NCI-H524 (cell line): Measurements from ENCODE around the gene LYRM4.

Source experiments
- DNase-seq, 2 experiments: peaks; one replicate each; lab custom pipeline; 2025; lab: John Stamatoyannopoulos, UW

Gene LYRM4

DNA sequence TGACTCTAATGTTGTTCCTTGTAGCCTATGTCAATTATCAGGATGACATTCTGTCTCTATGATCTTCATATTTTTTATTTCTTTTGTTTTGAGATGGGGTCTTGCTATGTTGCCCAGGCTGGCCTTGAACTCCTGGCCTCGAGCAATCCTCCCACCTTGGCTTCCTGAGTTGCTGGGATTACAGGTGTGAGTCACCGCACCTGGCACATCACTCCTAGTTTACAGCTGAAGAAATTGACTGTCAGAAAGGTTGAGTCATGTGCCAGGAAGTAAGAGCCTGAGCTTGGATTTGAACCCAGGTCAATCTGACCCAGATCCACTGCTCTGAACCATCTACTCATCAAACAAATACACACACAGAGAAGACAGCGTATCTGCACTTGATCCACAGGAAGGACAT lies 161.2 kb downstream of the LYRM4 start:
- DNase-seq, result no peak

- DNase-seq, result no peak
Measured at GRCh38 chr6:5098501-5099270, 162.1 kb downstream of the LYRM4 start.

DNA sequence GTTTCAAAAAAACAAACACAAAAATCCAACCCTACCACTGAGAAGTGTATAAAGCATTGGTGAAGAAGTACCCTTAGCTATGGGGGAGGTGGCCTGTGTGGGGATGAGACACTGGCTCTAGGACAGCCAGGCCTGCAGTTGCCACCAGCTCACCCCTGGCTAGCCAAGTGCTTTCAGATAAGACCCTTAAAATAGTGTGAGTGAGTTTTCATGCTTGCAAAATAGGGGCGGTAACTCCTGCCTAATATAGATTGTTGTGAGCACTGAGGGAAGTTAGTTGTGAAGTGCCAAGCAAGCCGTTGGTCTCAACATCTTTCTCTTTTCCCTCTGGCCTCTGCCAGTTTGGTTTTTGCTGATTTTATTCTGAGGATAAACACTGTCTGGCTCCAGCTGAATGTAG lies 164.3 kb downstream of the LYRM4 start:
- DNase-seq, result no peak

- no peak for DNase-seq
Measured at GRCh38 chr6:5095236-5095635, 165.5 kb downstream of the LYRM4 start.

GRCh38 chr6:5094327-5094726 lies 166.4 kb downstream of the LYRM4 start:
- no peak for DNase-seq

DNA sequence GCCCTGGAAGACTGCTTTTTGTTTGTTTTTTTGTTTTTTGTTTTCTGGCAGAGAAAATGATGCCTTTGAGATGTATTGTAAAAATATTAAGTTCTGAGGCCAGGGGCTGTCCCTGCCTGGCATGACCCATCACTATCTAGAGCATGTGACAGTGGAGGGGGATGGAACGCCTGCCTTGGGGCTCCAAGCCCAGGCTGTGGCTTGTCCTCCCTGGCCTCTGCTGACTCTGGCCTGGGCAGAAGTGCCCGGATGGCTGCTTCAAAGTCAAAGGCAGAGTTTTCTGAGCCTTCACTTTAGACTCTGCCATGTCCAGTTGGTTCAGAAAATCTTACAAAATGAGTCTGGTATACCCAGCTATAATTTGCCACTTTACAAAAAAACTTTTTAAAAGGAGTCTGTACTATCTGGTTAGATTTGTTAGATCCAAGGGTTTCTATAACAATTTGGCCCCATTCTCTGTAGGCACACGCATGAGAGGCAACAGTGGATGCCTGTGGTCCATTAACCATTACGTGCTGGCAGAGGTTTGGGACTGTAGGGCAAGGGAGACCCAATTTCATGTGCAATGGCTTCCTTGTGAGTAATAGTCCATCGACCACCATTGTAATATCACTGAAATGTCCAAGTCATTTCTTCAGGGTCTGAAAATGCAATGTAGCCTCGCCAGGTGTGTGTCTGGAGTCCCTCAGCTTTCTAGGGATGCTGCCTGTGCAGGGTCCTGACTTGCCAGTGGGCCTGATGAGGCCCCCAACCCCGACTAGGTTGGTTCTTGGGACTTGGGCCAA lies 167.3 kb downstream of the LYRM4 start:
- no peak for DNase-seq

GRCh38 chr6:5091210-5092069 lies 169.3 kb downstream of the LYRM4 start:
- no peak for DNase-seq

DNA sequence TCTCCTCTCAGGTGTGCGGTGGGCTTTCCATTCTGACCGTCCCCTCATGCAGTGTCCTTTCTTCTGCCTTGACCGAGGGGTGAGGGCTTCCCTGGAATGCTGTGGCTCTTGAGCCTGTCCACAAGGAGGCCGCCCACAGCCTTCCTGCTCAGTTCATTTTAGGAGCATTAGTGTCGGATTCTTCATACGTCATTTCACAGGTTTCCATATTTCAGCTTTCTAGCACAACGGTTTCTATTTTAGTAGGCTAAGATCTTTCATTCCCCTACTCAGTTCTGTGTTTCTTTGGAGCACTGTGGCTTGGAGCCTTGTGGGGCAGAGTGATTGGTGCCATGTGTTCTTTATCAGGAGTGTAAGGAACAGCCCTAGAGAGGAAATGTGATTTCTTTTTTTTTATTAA lies 170.1 kb downstream of the LYRM4 start:
- DNase-seq, result no peak

- DNase-seq, result no peak
Measured at GRCh38 chr6:5089481-5090438, 171.0 kb downstream of the LYRM4 start.

- DNase-seq, result no peak
Measured at GRCh38 chr6:5088780-5089179, 172.0 kb downstream of the LYRM4 start.

- DNase-seq, result no peak
Measured at GRCh38 chr6:5087389-5087788, 173.4 kb downstream of the LYRM4 start.

DNA sequence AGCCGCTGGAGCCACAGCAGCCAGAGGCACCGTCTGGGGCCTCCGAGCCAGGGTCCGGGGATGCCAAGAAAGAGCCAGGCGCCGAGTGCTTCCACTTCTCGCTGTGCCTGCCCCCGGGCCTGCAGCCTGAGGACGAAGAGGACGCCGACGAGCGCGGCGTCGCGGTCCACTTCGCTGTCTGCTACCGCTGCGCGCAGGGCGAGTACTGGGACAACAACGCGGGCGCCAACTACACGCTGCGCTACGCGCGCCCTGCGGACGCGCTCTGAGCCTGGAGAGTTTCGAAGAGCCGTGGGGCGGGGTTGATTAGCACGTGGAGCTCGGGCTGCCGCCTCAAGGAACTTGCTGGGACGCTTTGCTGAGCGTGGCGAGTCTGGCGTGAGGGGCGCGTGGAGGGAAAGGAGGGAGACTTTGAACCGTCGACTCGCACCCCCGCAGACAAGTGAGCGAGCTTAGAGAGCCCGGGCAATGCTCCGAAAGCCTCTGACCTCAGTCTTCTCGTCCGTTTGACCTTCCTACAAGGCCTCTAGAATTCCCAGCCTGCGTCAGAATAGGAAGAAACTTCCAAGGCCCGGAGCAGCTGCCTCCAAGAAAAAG lies 174.4 kb downstream of the LYRM4 start:
- DNase-seq, result no peak

- DNase-seq, result peak; percentile 32 to 56
Measured at GRCh38 chr6:5085648-5086293, 175.0 kb downstream of the LYRM4 start.

DNA sequence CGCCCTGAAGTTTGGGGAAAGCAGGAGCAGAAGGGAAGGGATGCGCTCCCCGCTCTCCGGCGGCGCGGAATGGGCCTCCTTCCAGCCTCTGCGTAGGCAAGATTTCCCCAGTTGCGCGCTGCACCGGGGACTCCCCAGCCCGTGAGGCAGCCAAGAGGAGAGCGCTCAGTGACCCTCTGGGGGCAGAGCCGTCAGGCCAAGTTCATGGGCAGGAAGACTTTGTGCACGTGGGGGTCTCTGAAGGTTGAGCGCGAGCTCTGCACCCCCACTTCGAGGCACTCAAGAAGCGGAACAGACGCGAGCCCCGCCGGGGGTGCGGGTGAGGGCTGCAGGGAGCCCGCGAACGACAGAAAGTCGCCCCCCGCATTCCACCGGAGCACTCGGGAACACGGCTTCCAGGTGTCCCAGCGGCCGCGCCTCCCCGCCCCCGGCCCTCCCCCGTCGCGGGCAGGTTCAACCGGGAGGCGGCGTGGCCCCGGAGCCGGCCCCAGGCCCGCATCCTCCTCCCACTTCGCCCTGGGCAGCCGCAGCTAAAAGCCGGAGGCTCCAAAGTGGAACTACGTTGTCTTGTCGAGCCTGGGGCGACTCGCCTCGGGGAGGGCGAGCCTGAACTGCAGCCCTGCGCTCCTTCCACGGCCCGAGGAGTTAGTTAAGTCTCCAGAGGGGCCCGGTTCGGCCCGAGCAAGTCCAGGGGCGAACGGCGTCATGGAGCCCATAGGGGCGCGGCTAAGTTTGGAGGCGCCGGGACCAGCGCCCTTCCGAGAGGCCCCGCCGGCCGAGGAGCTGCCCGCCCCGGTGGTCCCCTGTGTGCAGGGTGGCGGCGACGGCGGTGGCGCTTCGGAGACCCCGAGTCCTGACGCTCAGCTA lies 175.7 kb downstream of the LYRM4 start, which contains the start of gene PPP1R3G:
TSS of gene PPP1R3G (plus strand) at position 561 of the 867 bp plus-strand sequence. CDS start at position 706, 145 bp downstream.
- DNase-seq, result peak; percentile 34 to 38

DNA sequence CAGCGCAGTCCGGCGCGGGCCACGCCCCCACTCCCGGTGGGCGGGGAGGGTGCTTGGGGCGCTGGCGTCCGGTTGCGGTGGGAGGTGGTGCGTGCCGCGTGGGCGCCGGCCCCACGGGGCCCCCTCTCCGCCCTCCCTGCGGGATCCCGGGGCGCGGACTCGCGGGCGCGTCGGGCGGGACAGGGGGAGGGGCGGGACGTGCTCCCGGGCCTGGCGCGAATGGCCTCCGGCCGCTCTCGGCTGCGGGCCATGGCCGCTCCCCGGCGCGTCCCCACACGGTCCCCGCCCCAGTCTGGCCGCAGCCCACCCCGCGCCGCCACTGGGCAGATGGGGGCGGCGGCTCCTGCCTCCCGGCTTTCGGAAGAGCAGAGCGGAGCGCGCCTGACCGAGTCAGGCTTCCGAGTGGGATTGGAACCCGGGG lies 176.4 kb downstream of the LYRM4 start:
- no peak for DNase-seq

- no peak for DNase-seq
Measured at GRCh38 chr6:5083813-5084359, 176.9 kb downstream of the LYRM4 start.

DNA sequence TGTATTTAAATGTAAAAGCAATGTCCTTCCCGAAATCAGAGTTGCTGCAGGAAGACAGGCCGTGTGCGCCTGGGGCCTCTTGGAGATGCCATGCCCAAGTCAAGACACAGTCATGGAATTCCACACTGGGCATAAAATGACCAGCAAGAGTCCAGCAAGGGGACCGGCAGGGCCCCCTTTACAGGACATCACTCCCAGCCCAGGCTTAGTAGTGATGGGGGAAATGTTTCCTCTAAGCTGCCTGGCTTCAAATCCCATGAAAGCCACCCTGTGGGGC lies 177.5 kb downstream of the LYRM4 start:
- no peak for DNase-seq

DNA sequence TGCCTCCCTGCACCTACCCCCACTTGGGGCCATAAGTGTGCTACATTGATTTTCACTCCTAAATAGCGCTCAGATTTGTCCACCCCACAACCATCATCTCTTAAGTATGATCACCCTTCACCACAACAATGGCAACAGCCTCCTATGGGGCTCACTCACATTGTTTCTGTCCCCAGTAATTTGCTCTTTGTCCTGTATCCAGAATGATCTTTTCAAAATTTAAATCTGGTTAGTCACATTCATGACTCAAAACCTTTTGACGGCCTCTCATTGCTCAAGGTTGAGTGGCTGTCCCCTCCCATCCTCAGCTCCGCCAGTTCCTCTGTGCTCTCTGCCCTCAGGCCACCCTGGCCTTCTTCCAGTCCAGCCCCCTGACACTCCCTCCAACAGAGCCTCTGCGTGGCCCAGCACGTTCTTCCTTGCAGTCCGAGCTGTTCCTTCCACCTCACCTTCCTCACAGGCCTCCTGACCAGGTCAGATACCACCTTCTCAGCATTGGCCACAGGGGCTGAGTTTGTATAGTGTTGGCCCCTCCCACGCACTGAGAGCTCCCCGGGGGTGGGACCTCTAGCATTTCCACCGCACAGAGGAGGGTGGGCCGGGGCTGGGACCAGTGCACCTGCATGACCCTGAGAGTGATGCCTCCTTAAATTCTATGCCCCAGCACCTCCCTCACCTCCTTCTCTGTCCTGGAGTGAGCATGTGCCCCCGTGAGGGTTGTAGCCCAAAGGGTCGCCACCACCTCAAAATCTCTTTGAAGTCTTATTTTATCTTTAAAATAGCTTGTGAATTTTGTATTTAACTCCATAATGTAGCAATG lies 178.1 kb downstream of the LYRM4 start:
- DNase-seq, result no peak
